PC-3 (cell line): ENCODE results near the gene MED12.

Experiments used
- CTCF ChIP-seq: fragments of 300-600 bp; sonication (generic); conservative IDR thresholded peaks from 2 replicates; pipeline ENCODE4 v1.5.1; 2017; ENCODE audit warnings: antibody characterized with exemption, low read depth, mild to moderate bottlenecking, low read length
- EZH2 ChIP-seq: fragments of 300-600 bp; sonication (generic); IDR thresholded peaks from one replicate; pipeline ENCODE4 v1.6.1; 2017; ENCODE audit warnings: antibody characterized with exemption, mild to moderate bottlenecking, low read length; ENCODE audit not compliant: unreplicated experiment
- EZH2phosphoT487 ChIP-seq: fragments of 300-600 bp; sonication (generic); IDR thresholded peaks from 2 replicates; pipeline ENCODE4 v1.6.1; 2018; ENCODE audit warnings: mild to moderate bottlenecking, antibody characterized with exemption, low read length, borderline replicate concordance

DNA sequence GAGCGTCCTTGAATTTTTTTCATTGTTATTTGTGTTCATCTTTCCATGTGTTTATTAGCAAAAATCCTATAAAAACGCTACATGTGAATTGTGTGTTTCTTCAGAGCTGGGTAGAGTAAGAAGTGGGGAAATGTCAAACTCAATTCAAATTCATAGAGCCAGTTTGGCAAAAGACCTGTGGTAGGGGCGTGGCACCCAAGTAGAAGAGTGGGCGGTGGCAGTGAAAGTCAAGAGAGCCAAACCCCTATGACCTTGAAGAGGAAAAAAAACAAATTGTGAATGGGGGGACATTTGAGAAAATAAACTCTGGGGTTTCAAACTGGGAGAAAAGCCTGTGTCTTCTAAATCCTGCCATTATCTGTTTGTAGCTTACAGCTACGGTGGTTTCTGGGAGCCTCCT, 27.1 kb upstream of the MED12 start:
- TF ChIP-seq CTCF (no peak), EZH2 (no peak), EZH2phosphoT487 (no peak)
